NCI-H1417 treated with DMSO at 0.1 percent for 48 hours (cell line): Measurements from ENCODE around the gene CDC42.
A peak's percentile ranks its signal among the peaks of the same experiment; 100 is the strongest.
"Not testable (repeated sequence)": the region's sequence is repeated elsewhere in the genome, so short reads cannot be mapped to it uniquely, and the experiment has no call there.

Experiments
- DNase-seq: peaks from one replicate; lab custom pipeline; 2025; lab: John Stamatoyannopoulos, UW

The CDC42 gene

DNA sequence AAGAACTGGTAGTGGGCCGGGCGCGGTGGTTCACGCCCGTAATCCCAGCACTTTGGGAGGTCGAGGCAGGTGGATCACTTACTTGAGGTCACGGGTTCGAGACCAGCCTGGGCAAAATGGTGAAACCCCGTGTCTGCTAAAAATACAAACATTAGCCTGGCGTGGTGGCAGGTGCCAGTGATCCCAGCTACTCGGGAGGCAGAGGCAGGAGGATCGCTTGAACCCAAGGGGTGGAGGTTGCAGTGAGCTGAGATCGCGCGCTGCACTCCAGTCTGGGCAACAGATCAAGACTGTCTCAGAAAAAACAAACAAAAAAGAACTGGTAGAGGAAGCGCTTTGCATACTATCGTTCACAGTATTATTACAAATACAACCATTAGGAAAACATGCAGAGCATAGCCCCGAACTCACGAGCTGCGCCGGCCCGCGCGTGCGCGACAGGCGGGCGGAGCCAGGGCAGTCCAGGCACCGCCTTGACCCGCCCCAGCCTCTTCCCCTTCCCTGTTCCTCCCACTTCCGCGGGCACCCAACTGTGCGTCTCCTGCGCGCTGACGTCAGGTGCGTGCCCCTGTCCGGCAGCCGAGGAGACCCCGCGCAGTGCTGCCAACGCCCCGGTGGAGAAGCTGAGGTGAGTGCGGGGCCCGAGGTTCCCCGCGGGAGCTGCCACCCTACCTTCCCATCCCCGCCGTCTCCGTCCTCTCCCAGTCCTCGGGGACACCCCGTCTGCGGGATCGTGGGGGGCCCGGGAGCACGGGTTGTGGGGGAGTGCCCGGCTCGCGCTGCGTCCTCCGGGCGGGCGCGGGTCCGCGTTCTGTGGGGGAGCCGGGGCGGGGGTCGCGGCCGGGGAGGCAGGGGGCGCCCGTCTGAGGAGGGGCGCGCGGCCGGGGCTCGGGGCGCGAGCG lies at the start of gene CDC42:
TSS of gene CDC42 (plus strand) at position 595 of the 902 bp plus-strand sequence. CDS start 25,770 bp downstream, outside the sequence.
- peak; percentile 60 for DNase-seq

DNA sequence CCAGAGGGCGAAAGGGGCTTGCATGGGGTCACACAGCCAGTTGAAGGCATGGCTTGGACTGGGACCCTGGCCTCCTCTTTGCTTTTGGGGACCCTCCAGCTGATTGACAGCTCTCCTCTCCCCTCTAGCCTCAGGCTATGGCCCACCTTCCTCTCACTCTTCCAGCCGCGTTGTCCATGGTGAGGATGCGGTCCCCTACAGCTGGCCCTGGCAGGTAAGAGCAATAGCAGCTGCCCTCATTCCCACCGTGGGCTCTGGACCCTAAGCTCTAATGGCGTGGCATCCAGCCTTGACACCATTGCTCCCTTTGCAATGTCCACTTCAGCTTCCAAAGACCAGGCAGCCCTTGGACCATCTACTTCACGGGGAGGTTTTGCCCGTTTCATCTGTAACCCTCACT lies 49.6 kb upstream of the CDC42 start:
- not testable (repeated sequence) for DNase-seq

GRCh38 chr1:22003959-22004358 lies 48.5 kb upstream of the CDC42 start:
- DNase-seq, result not testable (repeated sequence)

- not testable (repeated sequence) for DNase-seq
Measured at GRCh38 chr1:22005261-22006149, 47.0 kb upstream of the CDC42 start.

DNA sequence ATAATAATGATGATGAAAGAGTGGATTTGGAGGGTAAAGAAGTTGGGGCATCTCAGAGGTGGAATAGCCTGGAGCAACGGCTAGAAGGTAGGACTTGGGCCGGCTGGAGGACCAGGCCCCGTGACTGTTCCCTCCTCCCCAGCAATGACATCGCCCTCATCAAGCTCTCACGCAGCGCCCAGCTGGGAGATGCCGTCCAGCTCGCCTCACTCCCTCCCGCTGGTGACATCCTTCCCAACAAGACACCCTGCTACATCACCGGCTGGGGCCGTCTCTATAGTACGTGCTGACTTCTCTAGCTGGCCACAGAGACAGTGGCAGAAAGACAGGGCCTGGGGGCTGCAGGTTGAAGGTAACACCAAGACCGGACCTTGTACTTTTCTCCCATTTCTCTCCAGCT lies 45.8 kb upstream of the CDC42 start:
- DNase-seq, result not testable (repeated sequence)

GRCh38 chr1:22007262-22007661 lies 45.2 kb upstream of the CDC42 start:
- not testable (repeated sequence) for DNase-seq

- not testable (repeated sequence) for DNase-seq
Measured at GRCh38 chr1:22009566-22009965, 42.9 kb upstream of the CDC42 start.

DNA sequence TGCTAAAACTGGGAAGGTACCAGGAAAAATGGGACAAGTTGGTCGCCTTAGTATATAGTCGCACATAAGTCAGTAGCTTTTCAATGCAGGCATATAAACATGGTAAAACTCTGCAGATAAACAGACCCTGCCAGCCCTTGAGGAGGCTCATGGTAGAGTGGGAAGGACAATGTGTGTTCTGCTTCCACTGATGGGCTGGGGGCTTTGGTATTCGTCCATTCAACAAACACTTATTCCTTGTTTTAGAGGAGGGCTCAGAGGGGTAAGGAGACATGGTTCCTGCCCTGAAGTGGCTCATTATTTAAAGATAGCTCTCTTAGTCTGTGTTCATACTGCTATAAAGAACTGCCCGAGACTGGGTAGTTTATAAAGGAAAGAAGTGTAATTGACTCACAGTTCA lies 39.8 kb upstream of the CDC42 start:
- DNase-seq, result not testable (repeated sequence)

- DNase-seq, result not testable (repeated sequence)
Measured at GRCh38 chr1:22014575-22015206, 37.8 kb upstream of the CDC42 start.

DNA sequence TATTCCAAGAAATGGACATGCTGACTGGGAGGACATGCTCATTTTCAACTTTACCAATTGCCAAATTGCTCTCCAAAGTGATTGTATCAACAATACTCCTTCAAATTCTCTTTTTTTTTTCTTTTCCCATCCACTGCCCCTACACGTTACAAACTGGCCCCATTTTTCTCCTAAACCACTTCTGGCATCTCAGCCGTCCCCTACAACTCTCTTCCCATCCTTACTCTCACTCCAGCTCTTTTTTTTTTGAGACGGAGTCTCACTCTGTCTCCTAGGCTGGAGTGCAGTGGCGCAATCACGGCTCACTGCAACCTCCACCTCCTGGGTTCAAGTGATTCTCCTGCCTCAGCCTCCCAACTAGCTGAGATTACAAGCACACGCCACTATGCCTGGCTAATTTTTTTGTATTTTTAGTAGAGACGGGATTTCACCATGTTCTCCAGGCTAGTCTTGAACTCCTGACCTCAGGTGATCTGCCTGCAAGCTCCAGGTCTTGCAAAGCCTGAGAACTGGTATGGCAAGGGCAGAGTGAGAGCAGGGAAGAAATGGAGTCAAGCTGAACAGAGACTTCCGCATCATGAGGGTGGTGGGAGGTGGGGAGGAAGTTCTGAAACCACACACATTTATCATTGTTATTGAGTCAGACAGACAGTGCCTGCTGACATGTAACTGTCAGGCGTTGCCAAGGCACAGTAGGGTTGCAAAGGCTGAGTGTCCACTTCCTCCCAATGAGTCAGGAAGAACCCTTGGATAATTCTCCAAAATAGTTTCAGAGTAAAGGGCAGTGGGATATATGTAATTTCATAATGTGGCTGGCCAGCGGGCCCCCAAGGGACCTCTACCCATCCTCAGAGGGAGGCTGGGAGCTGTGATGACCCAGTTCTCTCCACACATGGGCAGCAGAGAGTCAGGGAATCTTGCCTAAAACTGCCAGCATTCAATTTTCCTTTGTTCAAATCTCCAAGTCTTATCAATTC lies 33.6 kb upstream of the CDC42 start:
- DNase-seq, result no peak

GRCh38 chr1:22021061-22021460 lies 31.4 kb upstream of the CDC42 start:
- DNase-seq, result no peak

GRCh38 chr1:22024485-22025367 lies 27.8 kb upstream of the CDC42 start:
- no peak for DNase-seq

GRCh38 chr1:22025368-22026155 lies 26.9 kb upstream of the CDC42 start:
- DNase-seq, result peak; percentile 55

DNA sequence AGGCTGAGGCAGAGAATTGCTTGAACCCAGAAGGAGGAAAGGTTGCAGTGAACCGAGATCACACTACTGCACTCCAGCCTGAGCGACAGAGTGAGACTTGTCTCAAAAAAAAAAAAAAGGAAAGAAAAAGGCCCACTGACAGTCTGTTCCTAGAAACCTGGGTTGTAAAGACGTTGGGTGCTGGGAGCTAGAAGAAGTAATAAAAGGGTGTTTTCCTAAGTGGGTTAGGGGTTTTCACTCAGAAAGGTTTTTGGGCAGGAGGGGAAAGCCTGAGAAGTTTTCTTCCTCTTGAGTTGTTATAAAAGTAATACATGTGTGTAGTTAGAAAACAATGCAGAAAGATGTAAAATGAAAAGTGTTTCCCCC lies 25.6 kb upstream of the CDC42 start:
- no peak for DNase-seq

GRCh38 chr1:22030057-22030456 lies 22.5 kb upstream of the CDC42 start:
- no peak for DNase-seq

GRCh38 chr1:22030473-22030872 lies 22.0 kb upstream of the CDC42 start:
- no peak for DNase-seq

GRCh38 chr1:22031214-22031962 lies 21.1 kb upstream of the CDC42 start:
- no peak for DNase-seq

DNA sequence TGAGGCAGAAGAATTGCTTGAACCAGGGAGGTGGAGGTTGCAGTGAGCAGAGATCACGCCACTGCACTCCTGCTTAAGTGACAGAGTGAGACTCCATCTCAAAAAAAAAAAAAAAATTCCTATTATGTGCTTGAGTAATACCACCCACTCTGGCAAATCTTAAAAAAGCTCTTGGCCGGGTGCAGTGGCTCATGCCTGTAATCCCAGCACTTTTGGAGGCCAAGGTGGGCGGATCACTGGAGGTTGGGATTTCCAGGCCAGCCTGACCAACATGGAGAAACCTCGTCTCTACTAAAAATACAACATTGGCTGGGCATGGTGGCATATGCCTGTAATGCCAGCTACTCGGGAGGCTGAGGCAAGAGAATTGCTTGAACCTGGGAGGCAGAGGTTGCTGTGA lies 17.7 kb upstream of the CDC42 start:
- not testable (repeated sequence) for DNase-seq
